ENCODE results near the gene SMU1.

Gene SMU1

DNA sequence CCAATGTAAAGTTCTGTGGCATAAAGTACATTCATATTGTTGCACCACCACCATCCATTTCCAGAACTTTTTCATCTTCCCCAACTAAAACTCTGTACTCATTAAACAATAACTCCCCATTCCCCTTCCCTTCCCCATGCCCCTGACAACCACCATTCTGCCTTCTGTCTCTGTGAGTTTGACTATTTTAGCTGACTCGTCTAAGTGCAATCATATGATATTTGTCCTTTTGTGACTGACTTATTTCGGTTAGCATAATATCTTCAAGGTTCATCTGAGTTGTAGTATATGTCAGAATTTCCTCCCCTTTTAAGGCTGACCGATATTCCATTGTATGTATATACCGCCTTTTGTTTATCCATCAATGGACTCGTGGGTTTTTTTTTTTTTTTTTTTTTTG, 29.0 kb upstream of the SMU1 start:
- H3K9me3 ChIP-seq (ENCODE audit: control insufficient read depth, insufficient read depth, low read depth, low read length) = no peaks in the 10 kb centered on the region
- TF ChIP-seq GLI4 (tag by site-specific recombination; IDR thresholded peaks at IDR 0.05) (no peak), ZNF169 (tag by site-specific recombination; IDR thresholded peaks at IDR 0.05) (no peak), ZNF48 (tag by site-specific recombination; IDR thresholded peaks at IDR 0.05) (no peak), ZNF830 (tag by site-specific recombination; IDR thresholded peaks at IDR 0.05; ENCODE audit: low read depth) (no peak), IKZF3 (tag by site-specific recombination; IDR thresholded peaks at IDR 0.05) (no peak), ZNF677 (tag by site-specific recombination; IDR thresholded peaks at IDR 0.05) (no peak), ZNF423 (tag by site-specific recombination; IDR thresholded peaks at IDR 0.05) (no peak), ZNF2 (tag by site-specific recombination; IDR thresholded peaks at IDR 0.05) (no peak), KLF7 (tag by site-specific recombination; IDR thresholded peaks at IDR 0.05; ENCODE audit: borderline replicate concordance) (no peak), ZNF266 (tag by site-specific recombination; IDR thresholded peaks at IDR 0.05; ENCODE audit: low read depth) (no peak), ZNF140 (tag by site-specific recombination; IDR thresholded peaks at IDR 0.05) (no peak), SALL2 (tag by site-specific recombination; IDR thresholded peaks at IDR 0.05; ENCODE audit: borderline replicate concordance) (no peak), ZNF433 (tag by site-specific recombination; IDR thresholded peaks at IDR 0.05; ENCODE audit: low read depth) (no peak), HOXC10 (CRISPR knock-in tag; IDR thresholded peaks at IDR 0.05) (no peak), ZNF416 (tag by site-specific recombination; IDR thresholded peaks at IDR 0.05) (no peak)
- TF ChIP-seq, protein P1, sequence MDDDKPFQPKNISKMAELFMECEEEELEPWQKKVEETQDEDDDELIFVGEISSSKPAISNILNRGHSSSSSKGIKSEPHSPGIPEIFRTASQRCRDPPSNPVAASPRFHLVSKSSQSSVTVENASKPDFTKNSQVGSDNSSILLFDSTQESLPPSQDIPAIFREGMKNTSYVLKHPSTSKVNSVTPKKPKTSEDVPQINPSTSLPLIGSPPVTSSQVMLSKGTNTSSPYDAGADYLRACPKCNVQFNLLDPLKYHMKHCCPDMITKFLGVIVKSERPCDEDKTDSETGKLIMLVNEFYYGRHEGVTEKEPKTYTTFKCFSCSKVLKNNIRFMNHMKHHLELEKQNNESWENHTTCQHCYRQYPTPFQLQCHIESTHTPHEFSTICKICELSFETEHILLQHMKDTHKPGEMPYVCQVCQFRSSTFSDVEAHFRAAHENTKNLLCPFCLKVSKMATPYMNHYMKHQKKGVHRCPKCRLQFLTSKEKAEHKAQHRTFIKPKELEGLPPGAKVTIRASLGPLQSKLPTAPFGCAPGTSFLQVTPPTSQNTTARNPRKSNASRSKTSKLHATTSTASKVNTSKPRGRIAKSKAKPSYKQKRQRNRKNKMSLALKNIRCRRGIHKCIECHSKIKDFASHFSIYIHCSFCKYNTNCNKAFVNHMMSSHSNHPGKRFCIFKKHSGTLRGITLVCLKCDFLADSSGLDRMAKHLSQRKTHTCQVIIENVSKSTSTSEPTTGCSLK (tag by site-specific recombination; IDR thresholded peaks at IDR 0.05) = no peak
- TF ChIP-seq, protein P2, sequence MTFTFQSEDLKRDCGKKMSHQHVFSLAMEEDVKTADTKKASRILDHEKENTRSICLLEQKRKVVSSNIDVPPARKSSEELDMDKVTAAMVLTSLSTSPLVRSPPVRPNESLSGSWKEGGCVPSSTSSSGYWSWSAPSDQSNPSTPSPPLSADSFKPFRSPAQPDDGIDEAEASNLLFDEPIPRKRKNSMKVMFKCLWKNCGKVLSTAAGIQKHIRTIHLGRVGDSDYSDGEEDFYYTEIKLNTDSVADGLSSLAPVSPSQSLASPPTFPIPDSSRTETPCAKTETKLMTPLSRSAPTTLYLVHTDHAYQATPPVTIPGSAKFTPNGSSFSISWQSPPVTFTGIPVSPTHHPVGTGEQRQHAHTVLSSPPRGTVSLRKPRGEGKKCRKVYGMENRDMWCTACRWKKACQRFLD (tag by site-specific recombination; IDR thresholded peaks at IDR 0.05) = no peak
- TF ChIP-seq, protein P3, sequence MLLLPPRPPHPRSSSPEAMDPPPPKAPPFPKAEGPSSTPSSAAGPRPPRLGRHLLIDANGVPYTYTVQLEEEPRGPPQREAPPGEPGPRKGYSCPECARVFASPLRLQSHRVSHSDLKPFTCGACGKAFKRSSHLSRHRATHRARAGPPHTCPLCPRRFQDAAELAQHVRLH (tag by site-specific recombination; IDR thresholded peaks at IDR 0.05) = no peak
- TF ChIP-seq, protein P4, sequence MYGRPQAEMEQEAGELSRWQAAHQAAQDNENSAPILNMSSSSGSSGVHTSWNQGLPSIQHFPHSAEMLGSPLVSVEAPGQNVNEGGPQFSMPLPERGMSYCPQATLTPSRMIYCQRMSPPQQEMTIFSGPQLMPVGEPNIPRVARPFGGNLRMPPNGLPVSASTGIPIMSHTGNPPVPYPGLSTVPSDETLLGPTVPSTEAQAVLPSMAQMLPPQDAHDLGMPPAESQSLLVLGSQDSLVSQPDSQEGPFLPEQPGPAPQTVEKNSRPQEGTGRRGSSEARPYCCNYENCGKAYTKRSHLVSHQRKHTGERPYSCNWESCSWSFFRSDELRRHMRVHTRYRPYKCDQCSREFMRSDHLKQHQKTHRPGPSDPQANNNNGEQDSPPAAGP (tag by site-specific recombination; IDR thresholded peaks at IDR 0.05) = no peak
- TF ChIP-seq, protein P5, sequence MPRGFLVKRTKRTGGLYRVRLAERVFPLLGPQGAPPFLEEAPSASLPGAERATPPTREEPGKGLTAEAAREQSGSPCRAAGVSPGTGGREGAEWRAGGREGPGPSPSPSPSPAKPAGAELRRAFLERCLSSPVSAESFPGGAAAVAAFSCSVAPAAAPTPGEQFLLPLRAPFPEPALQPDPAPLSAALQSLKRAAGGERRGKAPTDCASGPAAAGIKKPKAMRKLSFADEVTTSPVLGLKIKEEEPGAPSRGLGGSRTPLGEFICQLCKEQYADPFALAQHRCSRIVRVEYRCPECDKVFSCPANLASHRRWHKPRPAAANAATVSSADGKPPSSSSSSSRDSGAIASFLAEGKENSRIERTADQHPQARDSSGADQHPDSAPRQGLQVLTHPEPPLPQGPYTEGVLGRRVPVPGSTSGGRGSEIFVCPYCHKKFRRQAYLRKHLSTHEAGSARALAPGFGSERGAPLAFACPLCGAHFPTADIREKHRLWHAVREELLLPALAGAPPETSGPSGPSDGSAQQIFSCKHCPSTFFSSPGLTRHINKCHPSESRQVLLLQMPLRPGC (tag by site-specific recombination; IDR thresholded peaks at IDR 0.05) = no peak
- H3K4me1 ChIP-seq (ENCODE audit: control insufficient read depth, insufficient read depth, low read length) = no peaks in the 10 kb centered on the region
- H3K27ac ChIP-seq (ENCODE audit: extremely low read depth, low read depth, low read length) = no peak overlapping the region
- ChIA-PET CTCF (interaction anchor here (0.6 kb wide), 1 partner anchor 81 kb away, joined by 4 read pairs; no protein-coding TSS in a partner anchor), POLR2A (no interaction called here)
- H3K4me3 ChIP-seq (ENCODE audit: low read depth, low read length) = no peak overlapping the region
- no peaks in the 10 kb centered on the region for H3K36me3 ChIP-seq (ENCODE audit: control insufficient read depth in 2 of 2, insufficient read depth in 1 of 2, low read length in 2 of 2)

DNA sequence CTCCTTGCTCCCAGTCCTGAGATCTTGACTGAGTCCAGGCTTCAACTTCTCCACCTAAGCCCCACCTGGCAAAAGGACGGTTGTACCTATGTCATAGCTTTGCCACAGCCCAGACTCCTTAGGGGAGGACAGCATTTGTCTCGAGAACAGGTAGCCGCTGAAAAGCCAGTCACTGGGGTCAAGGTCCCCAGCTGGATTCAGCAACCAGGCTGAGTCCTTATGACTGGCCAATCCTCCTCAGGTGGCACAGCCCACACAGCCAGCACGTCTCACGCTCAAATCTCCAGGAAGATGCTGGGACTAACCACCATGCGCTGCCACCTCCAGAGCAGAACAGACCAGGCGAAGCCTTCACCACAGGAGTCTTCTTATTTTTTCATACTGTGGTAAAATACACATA, 27.9 kb upstream of the SMU1 start:
- no peak overlapping the region for H3K4me3 ChIP-seq (ENCODE audit: low read depth, low read length)
- CTCF ChIA-PET = no interaction called here
- no peak overlapping the region for H3K27ac ChIP-seq (ENCODE audit: extremely low read depth, low read depth, low read length)
- H3K36me3 ChIP-seq (ENCODE audit: control insufficient read depth in 2 of 2, insufficient read depth in 1 of 2, low read length in 2 of 2) = no peaks in the 10 kb centered on the region
- TF ChIP-seq ZNF211 (tag by site-specific recombination; IDR thresholded peaks at IDR 0.05; ENCODE audit: low read depth) (no peak), ZNF140 (tag by site-specific recombination; IDR thresholded peaks at IDR 0.05) (no peak), KLF16 (tag by site-specific recombination; IDR thresholded peaks at IDR 0.05) (no peak), SCRT2 (tag by site-specific recombination; IDR thresholded peaks at IDR 0.05) (no peak), ZNF335 (tag by site-specific recombination; conservative IDR thresholded peaks at IDR 0.05) (no peak), ZNF423 (tag by site-specific recombination; IDR thresholded peaks at IDR 0.05) (no peak)
- TF ChIP-seq, protein P6, sequence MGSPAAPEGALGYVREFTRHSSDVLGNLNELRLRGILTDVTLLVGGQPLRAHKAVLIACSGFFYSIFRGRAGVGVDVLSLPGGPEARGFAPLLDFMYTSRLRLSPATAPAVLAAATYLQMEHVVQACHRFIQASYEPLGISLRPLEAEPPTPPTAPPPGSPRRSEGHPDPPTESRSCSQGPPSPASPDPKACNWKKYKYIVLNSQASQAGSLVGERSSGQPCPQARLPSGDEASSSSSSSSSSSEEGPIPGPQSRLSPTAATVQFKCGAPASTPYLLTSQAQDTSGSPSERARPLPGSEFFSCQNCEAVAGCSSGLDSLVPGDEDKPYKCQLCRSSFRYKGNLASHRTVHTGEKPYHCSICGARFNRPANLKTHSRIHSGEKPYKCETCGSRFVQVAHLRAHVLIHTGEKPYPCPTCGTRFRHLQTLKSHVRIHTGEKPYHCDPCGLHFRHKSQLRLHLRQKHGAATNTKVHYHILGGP (tag by site-specific recombination; IDR thresholded peaks at IDR 0.05) = no peak
- POLR2A ChIA-PET = no interaction called here
- no peaks in the 10 kb centered on the region for H3K4me1 ChIP-seq (ENCODE audit: control insufficient read depth, insufficient read depth, low read length)
- H3K9me3 ChIP-seq (ENCODE audit: control insufficient read depth, insufficient read depth, low read depth, low read length) = no peaks in the 10 kb centered on the region
